ENCODE results near the gene GDF15.

- TF ChIP-seq, protein P1, sequence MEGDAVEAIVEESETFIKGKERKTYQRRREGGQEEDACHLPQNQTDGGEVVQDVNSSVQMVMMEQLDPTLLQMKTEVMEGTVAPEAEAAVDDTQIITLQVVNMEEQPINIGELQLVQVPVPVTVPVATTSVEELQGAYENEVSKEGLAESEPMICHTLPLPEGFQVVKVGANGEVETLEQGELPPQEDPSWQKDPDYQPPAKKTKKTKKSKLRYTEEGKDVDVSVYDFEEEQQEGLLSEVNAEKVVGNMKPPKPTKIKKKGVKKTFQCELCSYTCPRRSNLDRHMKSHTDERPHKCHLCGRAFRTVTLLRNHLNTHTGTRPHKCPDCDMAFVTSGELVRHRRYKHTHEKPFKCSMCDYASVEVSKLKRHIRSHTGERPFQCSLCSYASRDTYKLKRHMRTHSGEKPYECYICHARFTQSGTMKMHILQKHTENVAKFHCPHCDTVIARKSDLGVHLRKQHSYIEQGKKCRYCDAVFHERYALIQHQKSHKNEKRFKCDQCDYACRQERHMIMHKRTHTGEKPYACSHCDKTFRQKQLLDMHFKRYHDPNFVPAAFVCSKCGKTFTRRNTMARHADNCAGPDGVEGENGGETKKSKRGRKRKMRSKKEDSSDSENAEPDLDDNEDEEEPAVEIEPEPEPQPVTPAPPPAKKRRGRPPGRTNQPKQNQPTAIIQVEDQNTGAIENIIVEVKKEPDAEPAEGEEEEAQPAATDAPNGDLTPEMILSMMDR (conservative IDR thresholded peaks at IDR 0.05): no peak
- no peak for TF ChIP-seq ZFX (IDR thresholded peaks at IDR 0.05)
Measured at GRCh38 chr19:18414504-18415177, 28.7 kb downstream of the GDF15 start.
